Activated T-cell treated with anti-CD3 and anti-CD28 coated beads, Interleukin-2, amount 50 U/mL, for 4 hours (primary cell): Measurements from ENCODE around the gene LIPN. TPM values are rescaled to one million over a fixed set of nuclear protein-coding genes. Genes with fewer than 3 reads are reported as not detected.
A peak's percentile ranks its signal among the peaks of the same experiment; 100 is the strongest.

Experiments used
- ATAC-seq, 2 donors: fragments of 200-7000 bp; cut with Tn5 transposase; one replicate each; pipeline ENCODE4 v1.10.0; 2021
- DNase-seq: peaks from one replicate; pipeline ENCODE4 v3.0.0-alpha.2; 2020
- H3K27me3 Mint-ChIP-seq: one replicate; pipeline ENCODE4 v1.8.0; 2021; ENCODE audit warnings: low read depth, mixed read lengths
- H3K36me3 Mint-ChIP-seq: one replicate; pipeline ENCODE4 v1.8.0; 2022; ENCODE audit warnings: mixed read lengths; ENCODE audit not compliant: insufficient read depth
- H3K4me1 Mint-ChIP-seq: one replicate; pipeline ENCODE4 v1.8.0; 2021; ENCODE audit warnings: low read depth, mixed read lengths
- H3K4me3 Mint-ChIP-seq: one replicate; pipeline ENCODE4 v1.8.0; 2021; ENCODE audit warnings: mild to moderate bottlenecking, moderate library complexity, mixed read lengths
- H3K9me3 Mint-ChIP-seq: one replicate; pipeline ENCODE4 v1.8.0; 2021; ENCODE audit warnings: mixed read lengths
- total RNA-seq, 3 donors: library from RNA; stranded (reverse); gene quantifications; one replicate each; pipeline ENCODE4 v1.2.1, GENCODE V29; 2021

The LIPN gene
- total RNA-seq, 3 donors from 2014 or later, result not detected

DNA sequence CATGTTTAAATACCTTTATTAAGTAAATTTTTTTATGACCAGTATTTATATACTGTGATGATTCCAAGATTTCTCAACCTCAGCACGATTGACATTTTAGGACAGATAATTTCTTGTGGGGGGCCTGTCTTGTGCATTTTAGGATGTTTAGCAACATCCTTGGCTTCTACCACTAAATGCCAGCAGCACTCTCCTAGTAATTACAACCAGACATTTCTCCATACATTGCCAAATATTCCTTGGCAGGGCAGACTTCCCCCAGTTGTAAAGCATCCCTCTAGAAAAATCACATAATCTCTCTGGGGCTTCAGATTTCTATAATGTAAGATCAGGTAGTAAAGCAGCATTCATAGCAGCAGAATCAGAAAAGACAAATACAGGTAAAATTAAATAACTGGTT lies 34.9 kb downstream of the LIPN start:
- H3K9me3 Mint-ChIP-seq, result no peaks in the 10 kb centered on the region
- no peaks in the 10 kb centered on the region for H3K36me3 Mint-ChIP-seq
- peaks cover 18% of the 10 kb centered on the region for H3K4me1 Mint-ChIP-seq
- DNase-seq (no peak), ATAC-seq (no peak)
- H3K27me3 Mint-ChIP-seq, result peaks cover 2% of the 10 kb centered on the region
- H3K4me3 Mint-ChIP-seq, result no peak overlapping the region

DNA sequence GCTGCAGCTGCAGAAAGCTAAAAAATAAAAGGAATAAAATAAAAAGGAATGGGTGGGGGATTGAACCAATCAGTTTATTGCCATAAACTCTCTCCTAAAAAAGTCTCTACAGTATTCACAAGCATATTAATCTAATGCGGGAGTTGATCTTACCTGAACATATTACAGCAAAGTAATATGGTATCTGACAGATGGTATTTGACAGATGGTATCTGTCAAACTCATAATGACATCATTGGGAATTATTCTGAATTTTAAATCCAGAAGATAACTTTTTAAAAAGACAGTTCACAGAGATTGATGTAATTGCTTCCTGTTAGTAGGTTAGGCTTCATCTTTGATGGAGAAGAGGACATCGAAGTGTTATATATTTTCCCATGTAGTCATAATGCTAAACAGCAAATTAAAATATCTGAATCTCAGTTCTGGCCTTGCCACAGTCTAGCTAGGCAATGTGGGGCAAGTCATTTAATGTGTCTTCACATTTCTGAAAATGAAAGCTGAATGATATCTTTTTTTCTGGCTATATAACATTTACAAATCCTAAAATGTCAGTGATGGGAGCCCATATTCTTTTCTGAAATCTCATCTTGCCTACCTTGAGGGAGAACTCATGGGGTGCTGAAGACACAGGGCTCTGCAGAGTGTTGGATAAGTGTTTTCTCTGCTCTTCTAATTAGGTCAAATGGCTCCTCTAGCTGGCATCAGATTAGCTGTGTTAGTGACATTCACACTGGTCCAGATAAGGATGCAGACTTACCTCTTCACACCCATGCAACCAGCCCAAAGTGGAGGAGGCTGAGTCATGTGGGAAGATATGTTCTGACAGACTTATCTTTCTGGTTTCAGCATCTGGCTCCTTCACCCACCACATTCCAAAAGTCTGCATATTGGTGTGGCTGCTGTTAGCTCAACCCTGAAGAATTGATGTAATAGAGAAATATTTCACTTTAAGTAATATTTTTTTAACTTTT lies 40.6 kb downstream of the LIPN start:
- H3K4me3 Mint-ChIP-seq, result no peak overlapping the region
- peaks cover 2% of the 10 kb centered on the region for H3K27me3 Mint-ChIP-seq
- H3K36me3 Mint-ChIP-seq, result no peaks in the 10 kb centered on the region
- peaks cover 8% of the 10 kb centered on the region for H3K4me1 Mint-ChIP-seq
- ATAC-seq (peak; percentile 90 to 91), DNase-seq (no peak)
- H3K9me3 Mint-ChIP-seq, result no peaks in the 10 kb centered on the region

DNA sequence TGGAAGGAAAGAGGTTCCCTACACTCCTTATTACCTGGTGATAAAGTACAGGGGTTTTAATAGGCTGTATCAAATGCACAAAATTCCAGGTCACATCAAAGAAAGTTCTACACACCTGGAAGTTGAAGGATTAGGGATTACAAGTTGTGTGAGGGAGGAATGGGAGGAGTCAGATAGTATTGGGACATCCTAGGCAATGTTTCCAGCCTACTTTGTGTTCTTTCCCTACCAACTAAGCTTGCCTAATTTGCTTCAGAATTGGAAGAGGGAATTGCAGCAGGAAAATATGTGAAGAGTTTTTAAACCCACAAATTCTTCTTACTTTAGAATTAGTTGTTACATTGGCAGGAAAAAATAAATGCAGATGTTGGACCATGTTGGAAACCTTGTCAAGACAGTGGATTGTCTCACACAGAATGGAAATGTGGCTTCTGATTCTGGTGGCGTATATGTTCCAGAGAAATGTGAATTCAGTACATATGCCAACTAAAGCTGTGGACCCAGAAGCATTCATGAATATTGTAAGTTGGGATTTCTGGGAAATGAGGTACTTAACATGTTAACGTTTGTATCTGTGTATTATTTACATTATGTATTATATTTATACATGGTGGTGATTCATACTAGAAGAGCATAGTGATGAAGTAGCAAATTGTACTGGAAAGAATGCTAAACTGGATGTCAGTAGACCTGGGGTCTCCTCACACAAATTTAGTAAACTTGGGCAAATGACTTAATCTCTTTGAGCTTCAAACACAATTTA lies 42.9 kb downstream of the LIPN start, which contains the start of gene LIPM:
Gene LIPM, plus strand, starts transcription at position 208 of the 763 bp plus-strand sequence. Its CDS starts 167 bp downstream, at position 375.
- no peaks in the 10 kb centered on the region for H3K9me3 Mint-ChIP-seq
- H3K4me1 Mint-ChIP-seq, result peaks cover 8% of the 10 kb centered on the region
- H3K36me3 Mint-ChIP-seq, result no peaks in the 10 kb centered on the region
- DNase-seq (no peak), ATAC-seq (no peak)
- peaks cover 2% of the 10 kb centered on the region for H3K27me3 Mint-ChIP-seq
- no peak within 1 kb of the TSS for H3K4me3 Mint-ChIP-seq

DNA sequence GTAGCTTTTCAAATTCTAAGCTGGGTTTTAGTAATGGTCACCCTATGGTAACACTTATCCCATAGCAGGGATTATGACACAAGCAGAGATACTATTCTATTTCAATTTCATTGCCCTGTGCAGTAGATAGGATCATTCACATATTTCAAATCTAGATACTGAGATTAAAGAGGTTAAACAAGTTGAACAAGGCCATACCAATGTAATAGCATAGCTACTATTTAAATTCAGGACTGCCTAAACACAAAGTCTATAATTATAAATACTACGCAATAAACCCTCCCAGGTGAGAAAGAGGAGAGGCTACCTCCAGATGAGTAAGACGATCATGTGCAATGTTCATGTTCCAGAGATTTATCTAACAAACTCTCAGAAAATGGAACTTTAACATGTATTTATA lies 43.8 kb downstream of the LIPN start:
- Mint-ChIP-seq H3K27me3 (no peaks in the 10 kb centered on the region), H3K36me3 (no peaks in the 10 kb centered on the region), H3K9me3 (no peaks in the 10 kb centered on the region), H3K4me1 (peaks cover 8% of the 10 kb centered on the region), H3K4me3 (no peak overlapping the region)
- ATAC-seq, result no peak
- no peak for DNase-seq

DNA sequence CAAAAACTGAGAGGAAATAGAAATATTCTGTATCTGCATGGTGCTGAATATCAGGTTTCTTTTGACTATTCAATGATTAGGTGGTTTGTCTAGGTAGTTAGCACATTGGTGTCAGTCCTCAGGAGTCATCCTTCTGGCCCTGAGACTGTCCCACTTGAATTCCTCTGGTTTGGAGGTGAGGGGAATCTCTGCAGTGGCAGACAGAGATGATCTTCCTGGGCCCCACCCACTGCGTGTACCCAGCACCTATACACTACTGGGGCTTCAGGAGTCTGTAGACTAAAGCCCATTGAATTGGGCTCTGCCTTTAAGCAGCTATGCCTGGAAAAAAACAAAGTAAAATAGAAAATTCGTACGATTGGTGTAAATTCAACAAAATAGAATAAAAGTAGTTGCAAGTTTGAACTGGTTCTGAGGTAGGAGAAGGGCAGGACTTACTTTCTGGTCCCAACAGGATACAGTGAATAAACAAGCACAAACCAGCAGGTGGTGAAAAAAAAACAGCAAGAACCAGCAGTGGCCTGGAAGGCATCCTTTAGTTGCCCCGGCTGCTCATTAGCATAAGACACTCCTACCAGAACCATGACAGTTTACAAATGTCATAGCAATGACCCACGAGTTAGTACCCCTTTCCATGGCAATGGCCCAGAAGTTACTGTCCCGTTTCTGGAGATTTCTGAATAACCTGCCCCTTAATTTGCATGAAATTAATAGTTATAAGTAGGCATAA lies 44.4 kb downstream of the LIPN start:
- Mint-ChIP-seq H3K27me3 (no peaks in the 10 kb centered on the region), H3K4me1 (peaks cover 8% of the 10 kb centered on the region), H3K36me3 (no peaks in the 10 kb centered on the region), H3K9me3 (no peaks in the 10 kb centered on the region), H3K4me3 (no peak overlapping the region)
- DNase-seq (no peak), ATAC-seq (no peak)

DNA sequence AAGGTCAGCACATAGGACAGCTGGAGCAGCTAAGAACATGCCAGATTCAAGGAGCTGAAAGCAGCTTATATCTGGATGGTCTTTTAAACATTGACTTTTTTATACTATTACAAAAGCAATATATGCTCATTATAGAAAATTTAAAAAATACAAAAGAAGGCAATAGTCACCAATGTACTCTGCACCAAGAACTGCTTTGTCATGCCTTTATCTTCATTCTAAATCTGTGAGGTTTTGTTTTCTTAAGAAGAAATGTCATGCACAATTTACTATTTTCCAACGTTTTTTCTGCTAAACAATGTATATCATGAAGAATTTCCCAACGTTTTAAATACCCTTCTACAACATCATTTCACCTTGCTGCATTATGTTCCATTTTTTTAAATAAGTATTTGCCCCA lies 45.5 kb downstream of the LIPN start:
- DNase-seq (no peak), ATAC-seq (no peak)
- Mint-ChIP-seq H3K36me3 (no peaks in the 10 kb centered on the region), H3K4me1 (peaks cover 11% of the 10 kb centered on the region), H3K4me3 (no peak overlapping the region), H3K9me3 (no peaks in the 10 kb centered on the region), H3K27me3 (no peaks in the 10 kb centered on the region)

DNA sequence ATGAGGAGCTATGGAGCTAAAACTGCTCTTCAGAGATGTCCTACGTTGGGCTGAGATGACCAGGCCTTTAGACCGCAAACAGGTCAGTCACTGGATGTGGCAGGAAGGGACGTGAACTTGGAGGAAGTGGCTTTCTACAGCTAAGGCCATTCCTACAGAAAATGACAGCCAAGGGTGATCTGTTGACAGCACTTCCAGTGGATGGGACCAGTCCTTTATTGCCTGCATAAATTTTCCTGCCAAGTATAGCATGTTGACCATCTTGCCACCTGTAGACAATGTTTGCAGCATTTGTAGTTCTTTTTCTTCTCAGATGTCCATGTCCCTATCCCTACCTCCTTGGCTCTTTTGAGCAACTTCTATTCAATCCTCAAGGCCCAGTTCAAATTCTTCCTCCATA lies 46.1 kb downstream of the LIPN start:
- H3K4me1 Mint-ChIP-seq, result peaks cover 7% of the 10 kb centered on the region
- no peak for DNase-seq
- H3K4me3 Mint-ChIP-seq, result no peak overlapping the region
- H3K9me3 Mint-ChIP-seq, result no peaks in the 10 kb centered on the region
- ATAC-seq, result no peak
- no peaks in the 10 kb centered on the region for H3K36me3 Mint-ChIP-seq
- H3K27me3 Mint-ChIP-seq, result no peaks in the 10 kb centered on the region

DNA sequence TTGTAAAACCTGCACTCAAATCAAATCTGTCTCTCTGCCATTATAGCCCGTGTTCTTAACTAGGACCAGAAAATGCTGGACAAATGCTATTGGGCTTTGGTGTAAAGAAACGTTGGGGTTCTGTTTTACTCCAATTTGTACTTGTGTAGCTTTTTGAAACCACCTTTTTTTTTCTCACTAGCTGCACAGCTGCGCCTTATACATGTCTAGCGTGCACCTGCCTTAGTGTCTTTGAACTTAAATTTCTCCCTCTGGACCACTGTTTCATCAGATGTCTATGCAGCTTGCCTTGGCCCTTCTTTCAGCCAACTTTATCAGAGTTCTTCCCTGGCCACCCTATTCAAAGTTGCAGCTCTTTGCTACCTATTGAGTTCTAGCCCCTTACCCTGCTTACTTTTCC lies 49.8 kb downstream of the LIPN start:
- ATAC-seq (no peak), DNase-seq (no peak)
- Mint-ChIP-seq H3K9me3 (no peaks in the 10 kb centered on the region), H3K4me1 (peaks cover 9% of the 10 kb centered on the region), H3K4me3 (no peak overlapping the region), H3K27me3 (no peaks in the 10 kb centered on the region), H3K36me3 (no peaks in the 10 kb centered on the region)

DNA sequence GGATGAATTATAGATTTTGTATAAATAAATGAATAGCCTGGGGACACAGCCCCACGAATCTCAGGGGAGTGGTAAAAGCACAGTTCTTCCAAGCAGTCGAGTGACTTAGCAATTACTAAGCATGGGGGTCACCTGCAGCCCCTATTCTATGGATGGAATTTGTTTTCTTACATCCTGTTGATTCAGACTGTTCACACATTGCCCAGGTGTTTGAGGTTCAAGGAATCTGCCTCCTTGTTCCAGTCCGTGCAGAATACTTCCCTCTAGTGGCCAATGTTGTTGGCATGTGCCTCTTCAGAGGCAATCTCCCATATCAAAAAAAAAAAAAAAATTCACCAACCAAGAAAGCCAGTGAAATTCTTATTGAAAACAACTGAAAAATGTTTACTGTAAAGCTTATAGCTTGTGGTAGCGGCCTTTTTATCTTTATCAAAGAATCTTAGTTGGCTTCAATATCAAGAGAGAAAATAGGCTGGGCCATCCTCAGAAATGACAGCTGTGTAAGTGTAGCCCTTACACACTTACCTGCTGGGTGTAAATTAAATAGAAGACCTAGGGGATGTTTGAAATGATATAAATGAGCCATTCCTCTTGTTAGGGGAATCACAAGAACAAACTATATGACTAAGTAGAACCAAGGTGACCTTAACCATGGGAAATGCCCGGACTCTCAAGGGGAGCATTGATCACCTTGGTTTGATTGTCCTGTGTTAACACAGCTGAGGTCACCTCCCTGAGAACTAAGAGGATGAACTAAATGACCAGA lies 50.6 kb downstream of the LIPN start:
- ATAC-seq (peak; percentile 73 to 80), DNase-seq (peak; percentile 15)
- peaks cover 15% of the 10 kb centered on the region for H3K4me1 Mint-ChIP-seq
- H3K27me3 Mint-ChIP-seq, result no peaks in the 10 kb centered on the region
- no peaks in the 10 kb centered on the region for H3K9me3 Mint-ChIP-seq
- H3K4me3 Mint-ChIP-seq, result no peak overlapping the region
- no peaks in the 10 kb centered on the region for H3K36me3 Mint-ChIP-seq

DNA sequence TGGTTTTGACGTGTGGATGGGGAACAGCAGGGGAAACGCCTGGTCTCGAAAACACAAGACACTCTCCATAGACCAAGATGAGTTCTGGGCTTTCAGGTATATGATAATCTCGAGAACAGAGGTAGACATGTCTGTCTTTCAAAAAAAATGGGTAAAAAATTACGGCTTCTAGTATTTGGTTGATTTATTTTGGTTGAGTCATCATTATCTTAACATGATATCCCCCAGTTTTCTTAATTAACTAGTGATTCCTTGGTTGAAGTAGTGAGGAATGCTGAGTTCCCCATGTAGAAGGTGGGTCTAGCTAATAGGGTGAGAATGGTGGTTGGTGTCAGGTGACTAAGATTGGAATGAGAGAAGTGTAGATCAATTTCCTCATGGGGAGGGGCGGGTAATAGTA lies 53.4 kb downstream of the LIPN start:
- no peaks in the 10 kb centered on the region for H3K9me3 Mint-ChIP-seq
- no peak overlapping the region for H3K4me3 Mint-ChIP-seq
- peaks cover 22% of the 10 kb centered on the region for H3K4me1 Mint-ChIP-seq
- no peaks in the 10 kb centered on the region for H3K36me3 Mint-ChIP-seq
- DNase-seq, result no peak
- ATAC-seq, result no peak
- no peaks in the 10 kb centered on the region for H3K27me3 Mint-ChIP-seq

DNA sequence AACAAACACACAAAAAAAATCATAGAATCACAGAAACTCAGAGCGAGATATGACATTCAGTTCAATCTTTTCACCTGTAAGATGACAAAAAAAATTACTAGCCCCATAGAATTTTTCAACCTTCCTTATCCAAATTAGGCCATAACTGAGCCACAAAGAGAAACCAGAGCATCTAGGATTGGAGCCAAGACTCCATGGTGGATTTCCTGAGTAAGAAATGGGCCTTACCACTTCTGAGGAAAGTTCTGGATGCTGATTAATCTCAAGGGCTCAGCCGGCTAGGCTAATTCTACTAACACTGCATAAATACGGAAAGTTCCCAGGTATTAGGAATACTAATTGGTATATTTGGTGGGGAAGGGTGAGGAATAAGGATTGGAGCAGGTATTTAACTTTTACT lies 59.5 kb downstream of the LIPN start:
- no peak for ATAC-seq
- Mint-ChIP-seq H3K27me3 (no peaks in the 10 kb centered on the region), H3K4me3 (no peak overlapping the region), H3K9me3 (peaks cover 4% of the 10 kb centered on the region), H3K36me3 (no peaks in the 10 kb centered on the region), H3K4me1 (peaks cover 38% of the 10 kb centered on the region)
- no peak for DNase-seq

DNA sequence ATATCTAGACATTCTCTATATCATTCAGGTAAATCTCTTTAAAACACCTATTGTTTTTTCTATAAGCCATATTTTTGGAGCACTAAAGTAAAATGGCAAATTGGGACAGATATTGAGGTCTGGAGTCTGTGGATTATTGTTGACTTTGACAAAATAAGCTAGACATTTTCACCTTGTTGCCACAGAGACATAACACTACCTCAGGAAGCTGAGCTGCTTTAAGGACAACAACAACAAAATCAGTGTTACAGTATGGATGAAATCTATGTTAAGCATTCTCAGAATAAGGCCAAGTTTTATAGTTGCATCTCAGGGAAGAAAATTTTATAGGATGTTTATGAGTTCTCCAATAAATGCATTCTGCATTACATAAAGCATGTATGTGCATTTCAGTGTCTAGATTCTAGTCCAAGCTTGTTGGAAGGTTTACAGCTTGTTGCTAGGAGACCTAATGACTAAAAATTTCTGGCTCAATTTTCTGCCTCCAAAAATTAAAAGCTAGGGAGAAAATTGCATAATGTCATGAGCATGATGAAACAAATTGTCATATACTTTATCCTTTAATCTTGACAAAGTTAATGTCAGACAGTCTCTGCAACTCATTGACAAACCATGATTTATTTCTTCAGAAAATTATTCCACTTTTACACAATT lies 61.1 kb downstream of the LIPN start:
- no peak for ATAC-seq
- no peak for DNase-seq
- Mint-ChIP-seq H3K27me3 (no peaks in the 10 kb centered on the region), H3K4me1 (peaks cover 42% of the 10 kb centered on the region), H3K4me3 (no peak overlapping the region), H3K9me3 (peaks cover 4% of the 10 kb centered on the region), H3K36me3 (no peaks in the 10 kb centered on the region)

DNA sequence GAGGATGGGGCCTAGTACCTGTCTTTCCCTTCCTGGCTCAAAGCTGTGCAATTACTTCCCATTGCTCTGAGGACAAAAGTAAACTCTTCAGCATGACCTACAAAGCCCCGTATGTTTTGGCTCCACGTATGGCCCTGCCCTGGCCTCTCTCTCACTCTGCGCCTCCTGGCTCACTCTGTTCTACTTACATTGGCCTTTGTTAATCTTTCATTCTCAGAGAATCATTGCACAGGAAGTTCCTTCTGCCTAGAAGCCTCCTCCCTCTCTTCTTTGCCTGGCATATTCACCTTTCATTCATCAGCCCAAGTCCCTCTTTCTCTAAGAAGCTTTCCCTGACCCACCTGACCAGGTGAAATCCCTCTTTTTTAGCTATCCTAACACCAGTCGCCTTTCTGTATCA lies 66.6 kb downstream of the LIPN start:
- Mint-ChIP-seq H3K4me1 (peaks cover 68% of the 10 kb centered on the region), H3K4me3 (peak overlapping the region; percentile 11), H3K27me3 (no peaks in the 10 kb centered on the region), H3K36me3 (no peaks in the 10 kb centered on the region), H3K9me3 (peaks cover 4% of the 10 kb centered on the region)
- DNase-seq, result no peak
- no peak for ATAC-seq
